Measurements from ENCODE around the gene RIT2. TPM values are rescaled to one million over a fixed set of nuclear protein-coding genes. Genes with fewer than 3 reads are reported as not detected.

Gene RIT2
- polyA plus RNA-seq, 1 of the 3 experiments (the other 2 are of a cell fraction), result not detected

DNA sequence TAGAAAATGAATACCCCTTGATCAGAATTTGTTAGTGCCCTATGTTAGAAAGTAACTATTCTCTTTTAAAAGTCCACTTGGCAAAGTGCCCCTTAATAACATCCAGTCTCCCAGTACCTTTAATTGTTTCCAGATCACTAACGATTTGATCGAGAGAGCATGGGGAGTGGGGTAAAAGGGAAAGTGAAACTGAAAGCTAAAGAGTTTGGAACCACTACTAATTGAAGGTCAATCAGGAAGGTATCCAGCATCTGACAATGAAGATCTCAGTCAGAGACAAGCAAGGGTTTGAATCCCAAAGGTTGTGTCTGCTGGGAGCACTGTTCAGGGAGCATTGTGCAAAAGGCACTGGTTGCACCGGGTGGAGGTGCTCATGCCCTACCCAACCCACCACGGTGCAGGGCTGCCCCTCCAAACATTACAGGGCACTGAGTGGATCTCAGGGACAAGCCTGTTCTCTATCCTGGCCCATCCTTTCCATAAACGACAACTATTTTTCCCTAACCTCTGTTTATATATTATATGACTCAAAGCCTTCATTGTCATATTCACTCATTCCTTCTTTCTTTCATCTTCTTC is 14.6 kb upstream of the RIT2 start:
- H3K79me2 ChIP-seq (ENCODE audit: insufficient read depth), result no peaks in the 10 kb centered on the region
- peak overlapping the region; percentile 36 for H2AFZ ChIP-seq (ENCODE audit: low read depth)
- peaks cover 0 to 3% of the 10 kb centered on the region in 2 experiments; a peak in 2 of 4 replicates for H3K4me1 ChIP-seq (ENCODE audit: control insufficient read depth in 1 of 2, insufficient read depth in 2 of 2, low read depth in 1 of 2, low read length in 1 of 2)
- CTCF ChIA-PET, result no interaction called here
- H3K36me3 ChIP-seq (replicated peaks in 1 of 2; ENCODE audit: control insufficient read depth in 1 of 2, insufficient read depth in 2 of 2, low read length in 1 of 2), result no peaks in the 10 kb centered on the region
- H3K9me2 ChIP-seq, result no peaks in the 10 kb centered on the region
- WGBS (ENCODE audit: low lambda C conversion rate), result 31% methylated on average over 4 of the region's 5 CpGs
- peak overlapping the region; percentile 34 to 45 for H3K4me3 ChIP-seq (ENCODE audit: low read depth in 2 of 2, low read length in 1 of 2)
- H3K27me3 ChIP-seq (ENCODE audit: insufficient read depth), result no peaks in the 10 kb centered on the region
- no peaks in the 10 kb centered on the region for H3K9me3 ChIP-seq
- DNase-seq, result peak; percentile 48
- TF ChIP-seq TCF12 (IDR thresholded peaks at IDR 0.05), result peak; percentile 37; the same call in 1 of the 2 replicates
- no peak for TF ChIP-seq FOXM1 (IDR thresholded peaks at IDR 0.05; ENCODE audit: low read depth)
- TF ChIP-seq EP300 (IDR thresholded peaks at IDR 0.05; ENCODE audit: borderline replicate concordance in 1 of 2, low read depth in 1 of 2, low read length in 1 of 2), result 0 out of 4 replicates have a peak, but pooled peaks of 1 of the 2 experiments have one; percentile 18
- no peak overlapping the region; a peak in 1 of 4 replicates for H3K27ac ChIP-seq (ENCODE audit: low read depth in 2 of 2, low read length in 1 of 2)
- POLR2A ChIA-PET, result no interaction called here
- H3F3A ChIP-seq (replicated peaks; ENCODE audit: insufficient read depth), result no peaks in the 10 kb centered on the region
- H4K20me1 ChIP-seq (ENCODE audit: insufficient read depth), result no peaks in the 10 kb centered on the region
- H3K9ac ChIP-seq, result no peak overlapping the region
- H3K4me2 ChIP-seq, result peak overlapping the region; percentile 71

DNA sequence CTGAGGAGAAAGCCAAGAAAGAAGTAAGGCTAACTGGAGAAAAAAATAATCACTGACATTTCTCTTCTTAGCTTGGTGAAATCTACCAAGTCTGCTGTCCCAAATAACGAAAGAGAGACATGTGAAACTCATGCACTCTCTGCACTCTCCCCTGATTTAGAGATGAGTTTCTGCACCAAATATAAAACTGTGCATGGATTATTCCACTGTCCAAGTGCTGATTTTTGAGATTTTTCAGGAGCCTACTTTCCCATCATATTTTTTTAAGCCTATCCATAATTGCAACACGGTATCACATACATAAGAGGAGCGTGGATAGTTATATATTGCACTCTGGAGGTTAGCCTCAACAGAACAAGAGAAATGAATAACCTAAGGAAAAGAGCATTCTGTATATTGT is 10.0 kb upstream of the RIT2 start:
- Histone ChIP-seq H3K79me2 (ENCODE audit: insufficient read depth) (no peaks in the 10 kb centered on the region), H4K20me1 (ENCODE audit: insufficient read depth) (no peaks in the 10 kb centered on the region), H3K4me3 (ENCODE audit: low read depth in 2 of 2, low read length in 1 of 2) (no peak overlapping the region), H3K27me3 (ENCODE audit: insufficient read depth) (no peaks in the 10 kb centered on the region), H3K4me2 (no peak overlapping the region), H2AFZ (ENCODE audit: low read depth) (no peak overlapping the region), H3K4me1 (ENCODE audit: control insufficient read depth in 1 of 2, insufficient read depth in 2 of 2, low read depth in 1 of 2, low read length in 1 of 2) (peaks cover 0 to 3% of the 10 kb centered on the region in 2 experiments; a peak in 2 of 4 replicates), H3K27ac (ENCODE audit: low read depth in 2 of 2, low read length in 1 of 2) (no peak overlapping the region), H3K36me3 (replicated peaks in 1 of 2; ENCODE audit: control insufficient read depth in 1 of 2, insufficient read depth in 2 of 2, low read length in 1 of 2) (no peaks in the 10 kb centered on the region), H3K9me2 (no peaks in the 10 kb centered on the region), H3F3A (replicated peaks; ENCODE audit: insufficient read depth) (no peaks in the 10 kb centered on the region), H3K9me3 (no peaks in the 10 kb centered on the region), H3K9ac (no peak overlapping the region)
- 58% methylated on average over 3 of the region's 3 CpGs for WGBS (ENCODE audit: low lambda C conversion rate)
- no peak for DNase-seq
- ChIA-PET POLR2A (no interaction called here), CTCF (interaction anchor here (1.1 kb wide), 1 partner anchor 9 kb away, joined by 3 read pairs; no protein-coding TSS in a partner anchor)
- TF ChIP-seq, protein P1, sequence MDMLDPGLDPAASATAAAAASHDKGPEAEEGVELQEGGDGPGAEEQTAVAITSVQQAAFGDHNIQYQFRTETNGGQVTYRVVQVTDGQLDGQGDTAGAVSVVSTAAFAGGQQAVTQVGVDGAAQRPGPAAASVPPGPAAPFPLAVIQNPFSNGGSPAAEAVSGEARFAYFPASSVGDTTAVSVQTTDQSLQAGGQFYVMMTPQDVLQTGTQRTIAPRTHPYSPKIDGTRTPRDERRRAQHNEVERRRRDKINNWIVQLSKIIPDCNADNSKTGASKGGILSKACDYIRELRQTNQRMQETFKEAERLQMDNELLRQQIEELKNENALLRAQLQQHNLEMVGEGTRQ (IDR thresholded peaks at IDR 0.05; ENCODE audit: borderline replicate concordance, low read depth, low read length), result no peak
- TF ChIP-seq, protein P2, sequence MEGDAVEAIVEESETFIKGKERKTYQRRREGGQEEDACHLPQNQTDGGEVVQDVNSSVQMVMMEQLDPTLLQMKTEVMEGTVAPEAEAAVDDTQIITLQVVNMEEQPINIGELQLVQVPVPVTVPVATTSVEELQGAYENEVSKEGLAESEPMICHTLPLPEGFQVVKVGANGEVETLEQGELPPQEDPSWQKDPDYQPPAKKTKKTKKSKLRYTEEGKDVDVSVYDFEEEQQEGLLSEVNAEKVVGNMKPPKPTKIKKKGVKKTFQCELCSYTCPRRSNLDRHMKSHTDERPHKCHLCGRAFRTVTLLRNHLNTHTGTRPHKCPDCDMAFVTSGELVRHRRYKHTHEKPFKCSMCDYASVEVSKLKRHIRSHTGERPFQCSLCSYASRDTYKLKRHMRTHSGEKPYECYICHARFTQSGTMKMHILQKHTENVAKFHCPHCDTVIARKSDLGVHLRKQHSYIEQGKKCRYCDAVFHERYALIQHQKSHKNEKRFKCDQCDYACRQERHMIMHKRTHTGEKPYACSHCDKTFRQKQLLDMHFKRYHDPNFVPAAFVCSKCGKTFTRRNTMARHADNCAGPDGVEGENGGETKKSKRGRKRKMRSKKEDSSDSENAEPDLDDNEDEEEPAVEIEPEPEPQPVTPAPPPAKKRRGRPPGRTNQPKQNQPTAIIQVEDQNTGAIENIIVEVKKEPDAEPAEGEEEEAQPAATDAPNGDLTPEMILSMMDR (IDR thresholded peaks at IDR 0.05), result no peak
- TF ChIP-seq, protein P3, sequence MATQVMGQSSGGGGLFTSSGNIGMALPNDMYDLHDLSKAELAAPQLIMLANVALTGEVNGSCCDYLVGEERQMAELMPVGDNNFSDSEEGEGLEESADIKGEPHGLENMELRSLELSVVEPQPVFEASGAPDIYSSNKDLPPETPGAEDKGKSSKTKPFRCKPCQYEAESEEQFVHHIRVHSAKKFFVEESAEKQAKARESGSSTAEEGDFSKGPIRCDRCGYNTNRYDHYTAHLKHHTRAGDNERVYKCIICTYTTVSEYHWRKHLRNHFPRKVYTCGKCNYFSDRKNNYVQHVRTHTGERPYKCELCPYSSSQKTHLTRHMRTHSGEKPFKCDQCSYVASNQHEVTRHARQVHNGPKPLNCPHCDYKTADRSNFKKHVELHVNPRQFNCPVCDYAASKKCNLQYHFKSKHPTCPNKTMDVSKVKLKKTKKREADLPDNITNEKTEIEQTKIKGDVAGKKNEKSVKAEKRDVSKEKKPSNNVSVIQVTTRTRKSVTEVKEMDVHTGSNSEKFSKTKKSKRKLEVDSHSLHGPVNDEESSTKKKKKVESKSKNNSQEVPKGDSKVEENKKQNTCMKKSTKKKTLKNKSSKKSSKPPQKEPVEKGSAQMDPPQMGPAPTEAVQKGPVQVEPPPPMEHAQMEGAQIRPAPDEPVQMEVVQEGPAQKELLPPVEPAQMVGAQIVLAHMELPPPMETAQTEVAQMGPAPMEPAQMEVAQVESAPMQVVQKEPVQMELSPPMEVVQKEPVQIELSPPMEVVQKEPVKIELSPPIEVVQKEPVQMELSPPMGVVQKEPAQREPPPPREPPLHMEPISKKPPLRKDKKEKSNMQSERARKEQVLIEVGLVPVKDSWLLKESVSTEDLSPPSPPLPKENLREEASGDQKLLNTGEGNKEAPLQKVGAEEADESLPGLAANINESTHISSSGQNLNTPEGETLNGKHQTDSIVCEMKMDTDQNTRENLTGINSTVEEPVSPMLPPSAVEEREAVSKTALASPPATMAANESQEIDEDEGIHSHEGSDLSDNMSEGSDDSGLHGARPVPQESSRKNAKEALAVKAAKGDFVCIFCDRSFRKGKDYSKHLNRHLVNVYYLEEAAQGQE (IDR thresholded peaks at IDR 0.05; ENCODE audit: low read depth, low read length), result peak; percentile 53; the same call in 1 of the 2 replicates
- no peak for TF ChIP-seq RFX5 (IDR thresholded peaks at IDR 0.05; ENCODE audit: low read length)
